HEK293T (cell line): ENCODE results near the gene PLK3.

Experiments
- ELF4 ChIP-seq: fragments of 450-650 bp; IDR thresholded peaks from 2 replicates; pipeline ENCODE4 v1.6.1; 2017; ENCODE audit warnings: antibody characterized with exemption
- FOXK2 ChIP-seq: fragments of 450-650 bp; IDR thresholded peaks from 2 replicates; pipeline ENCODE4 v1.6.1; 2016; ENCODE audit warnings: mild to moderate bottlenecking
- FOXM1 ChIP-seq: fragments of 450-650 bp; IDR thresholded peaks from 2 replicates; pipeline ENCODE4 v1.6.1; 2017; ENCODE audit warnings: mild to moderate bottlenecking, borderline replicate concordance
- L3MBTL2 ChIP-seq: fragments of 450-650 bp; conservative IDR thresholded peaks from 2 replicates; pipeline ENCODE4 v1.6.1; 2016; ENCODE audit warnings: mild to moderate bottlenecking
- PKNOX1 ChIP-seq: fragments of 450-650 bp; IDR thresholded peaks from 2 replicates; pipeline ENCODE4 v1.6.1; 2016
- SP1 ChIP-seq: fragments of 450-650 bp; IDR thresholded peaks from 2 replicates; pipeline ENCODE4 v1.6.1; 2017
- TARDBP ChIP-seq: fragments of 450-650 bp; IDR thresholded peaks from 2 replicates; pipeline ENCODE4 v1.6.1; 2016

GRCh38 chr1:44846985-44847384, 46.8 kb downstream of the PLK3 start:
- TF ChIP-seq SP1 (no peak), TARDBP (no peak), L3MBTL2 (no peak), FOXK2 (no peak), PKNOX1 (no peak), FOXM1 (no peak), ELF4 (no peak)
